HG02981 (cell line): ENCODE measurements around the gene TTC28.
"Not testable (repeated sequence)": the region's sequence is repeated elsewhere in the genome, so short reads cannot be mapped to it uniquely, and the experiment has no call there.

Experiments
- ATAC-seq: cut with Tn5 transposase; IDR thresholded peaks from one replicate; pipeline ENCODE4 v1.9.1; 2021; ENCODE audit warnings: mild to moderate bottlenecking, moderate library complexity; ENCODE audit not compliant: unreplicated experiment

The TTC28 gene

GRCh38 chr22:28678170-28678569 is 1.5 kb downstream of the TTC28 start:
- not testable (repeated sequence) for ATAC-seq

GRCh38 chr22:28674121-28674563 is 5.5 kb downstream of the TTC28 start:
- ATAC-seq: no peak

GRCh38 chr22:28670756-28671155 is 8.9 kb downstream of the TTC28 start:
- no peak for ATAC-seq

GRCh38 chr22:28670161-28670560 is 9.5 kb downstream of the TTC28 start:
- no peak for ATAC-seq

GRCh38 chr22:28669387-28669786 is 10.3 kb downstream of the TTC28 start:
- no peak for ATAC-seq

- ATAC-seq: not testable (repeated sequence)
Observed at GRCh38 chr22:28663569-28663942, 16.1 kb downstream of the TTC28 start.

GRCh38 chr22:28658448-28658847 is 21.2 kb downstream of the TTC28 start:
- ATAC-seq: no peak

- ATAC-seq: no peak
Observed at GRCh38 chr22:28656181-28656580, 23.5 kb downstream of the TTC28 start.

GRCh38 chr22:28650463-28650862 is 29.2 kb downstream of the TTC28 start:
- no peak for ATAC-seq

GRCh38 chr22:28648792-28649191 is 30.8 kb downstream of the TTC28 start:
- ATAC-seq: no peak

GRCh38 chr22:28647216-28647615 is 32.4 kb downstream of the TTC28 start:
- ATAC-seq: no peak

GRCh38 chr22:28639321-28639720 is 40.3 kb downstream of the TTC28 start:
- ATAC-seq: no peak

GRCh38 chr22:28637225-28637624 is 42.4 kb downstream of the TTC28 start:
- ATAC-seq: no peak

GRCh38 chr22:28630177-28630574 is 49.5 kb downstream of the TTC28 start:
- ATAC-seq: no peak

- no peak for ATAC-seq
Observed at GRCh38 chr22:28629420-28630176, 50.0 kb downstream of the TTC28 start.

GRCh38 chr22:28628766-28629165 is 50.9 kb downstream of the TTC28 start:
- ATAC-seq: no peak

GRCh38 chr22:28627791-28628190 is 51.8 kb downstream of the TTC28 start:
- ATAC-seq: no peak

GRCh38 chr22:28620244-28620922 is 59.3 kb downstream of the TTC28 start:
- ATAC-seq: no peak

- ATAC-seq: no peak
Observed at GRCh38 chr22:28619236-28619635, 60.4 kb downstream of the TTC28 start.

- not testable (repeated sequence) for ATAC-seq
Observed at GRCh38 chr22:28615423-28615822, 64.2 kb downstream of the TTC28 start.

- ATAC-seq: no peak
Observed at GRCh38 chr22:28609921-28610320, 69.7 kb downstream of the TTC28 start.

GRCh38 chr22:28608546-28608945 is 71.1 kb downstream of the TTC28 start:
- no peak for ATAC-seq
